ENCODE data around the gene KCTD11.

The KCTD11 gene

DNA sequence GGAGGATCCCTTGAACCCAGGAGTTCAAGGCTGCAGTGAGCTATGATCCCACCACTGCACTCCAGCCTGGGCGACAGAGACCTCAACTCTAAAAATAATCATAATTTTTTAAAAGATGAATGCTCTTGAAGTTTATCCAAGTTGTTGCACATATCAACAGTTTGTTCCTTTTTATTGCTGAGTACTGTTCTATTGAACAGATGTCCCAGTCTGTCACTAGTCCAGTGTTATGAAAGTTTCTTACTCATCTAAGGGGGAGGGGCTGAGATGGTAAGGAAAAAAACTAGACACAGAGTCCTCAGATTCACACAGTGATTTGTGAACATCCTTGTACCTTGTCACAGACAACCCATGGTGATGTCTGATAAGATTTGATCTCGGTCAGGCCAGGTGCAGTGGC, 11.8 kb upstream of the KCTD11 start:
- DNase-seq (ENCODE audit: low spot score in 2 of 2), result no peak
- no peaks in the 10 kb centered on the region for H3K27me3 Mint-ChIP-seq
- no peak overlapping the region for H3K4me3 Mint-ChIP-seq
- H3K27ac Mint-ChIP-seq (ENCODE audit: low read depth), result peak overlapping the region; percentile 11
- H3K4me1 Mint-ChIP-seq, result peaks cover 48% of the 10 kb centered on the region
- ATAC-seq (replicated peaks; ENCODE audit: extremely low read depth, poor library complexity, severe bottlenecking), result no peak
- H3K36me3 Mint-ChIP-seq (ENCODE audit: insufficient read depth), result peaks cover 47% of the 10 kb centered on the region
- H3K9me3 Mint-ChIP-seq, result no peaks in the 10 kb centered on the region

DNA sequence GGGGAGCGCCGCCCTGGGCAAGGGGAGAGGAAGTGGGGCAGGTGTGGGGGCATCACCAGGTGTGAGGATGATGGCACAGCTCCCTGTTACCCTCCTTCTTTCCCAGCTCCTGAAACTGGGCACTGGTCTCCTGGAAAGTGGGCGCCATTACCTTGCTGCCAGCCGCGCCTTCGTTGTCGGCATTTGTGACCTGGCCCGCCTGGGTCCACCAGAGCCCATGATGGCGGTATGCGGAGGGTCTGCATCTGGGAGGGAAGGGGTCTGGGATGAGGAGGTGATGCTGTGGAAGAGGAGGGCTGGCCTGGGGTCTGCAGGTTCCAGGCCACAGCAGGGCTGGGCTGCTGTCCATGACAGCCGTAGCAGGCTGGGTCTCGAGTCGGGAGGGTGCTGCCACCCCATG, 10.1 kb upstream of the KCTD11 start:
- no peaks in the 10 kb centered on the region for H3K27me3 Mint-ChIP-seq

GRCh38 chr17:7343250-7343649, 8.7 kb upstream of the KCTD11 start:
- ATAC-seq (replicated peaks; ENCODE audit: extremely low read depth, poor library complexity, severe bottlenecking), result no peak
- H3K9me3 Mint-ChIP-seq, result no peaks in the 10 kb centered on the region
- no peak overlapping the region for H3K4me3 Mint-ChIP-seq
- peaks cover 56% of the 10 kb centered on the region for H3K36me3 Mint-ChIP-seq (ENCODE audit: insufficient read depth)
- peaks cover 30% of the 10 kb centered on the region for H3K4me1 Mint-ChIP-seq
- H3K27ac Mint-ChIP-seq (ENCODE audit: low read depth), result no peak overlapping the region
- no peak for DNase-seq (ENCODE audit: low spot score in 2 of 2)
- H3K27me3 Mint-ChIP-seq, result no peaks in the 10 kb centered on the region

More for the DNA sequence above, 10.1 kb upstream of the KCTD11 start:
- Mint-ChIP-seq H3K4me1 (peaks cover 35% of the 10 kb centered on the region), H3K36me3 (ENCODE audit: insufficient read depth) (peaks cover 55% of the 10 kb centered on the region), H3K27ac (ENCODE audit: low read depth) (no peak overlapping the region), H3K4me3 (no peak overlapping the region), H3K9me3 (no peaks in the 10 kb centered on the region)
- no peak for DNase-seq (ENCODE audit: low spot score in 2 of 2)
- ATAC-seq (replicated peaks; ENCODE audit: extremely low read depth, poor library complexity, severe bottlenecking), result no peak

DNA sequence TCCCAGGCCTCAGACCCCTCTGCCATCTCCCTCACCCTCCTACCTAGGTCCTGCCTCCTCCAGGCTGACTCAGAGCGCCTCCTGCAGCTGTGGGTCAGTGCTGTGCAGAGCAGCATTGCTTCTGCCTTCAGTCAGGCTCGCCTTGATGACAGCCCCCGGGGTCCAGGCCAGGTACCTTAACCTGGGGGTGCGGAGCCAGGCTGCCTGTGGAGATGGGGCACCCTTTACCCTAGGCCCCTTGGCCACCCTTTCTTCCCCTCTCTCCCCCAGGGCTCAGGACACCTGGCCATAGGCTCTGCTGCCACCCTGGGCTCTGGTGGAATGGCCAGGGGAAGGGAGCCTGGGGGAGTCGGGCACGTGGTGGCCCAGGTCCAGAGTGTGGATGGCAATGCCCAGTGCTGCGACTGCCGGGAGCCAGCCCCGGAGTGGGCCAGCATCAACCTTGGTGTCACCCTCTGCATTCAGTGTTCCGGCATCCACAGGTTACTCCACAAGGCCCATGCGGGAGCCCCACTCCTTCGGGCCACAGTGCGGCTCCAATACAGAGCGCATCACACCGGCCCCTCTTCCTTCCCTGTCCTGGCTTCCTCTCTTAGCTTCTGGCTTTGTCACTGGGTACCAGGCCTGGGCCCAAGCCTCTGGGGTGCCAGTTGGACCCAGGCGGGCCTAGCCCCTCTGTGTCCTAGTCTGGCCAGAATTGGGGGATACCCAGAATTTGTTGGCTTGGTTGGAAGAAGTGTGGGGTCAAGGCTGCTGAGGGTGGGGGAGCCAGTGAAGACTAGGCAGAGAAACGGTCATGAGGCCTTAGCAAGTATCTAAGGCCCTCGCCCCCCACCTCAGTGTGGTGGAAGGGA, 5.0 kb upstream of the KCTD11 start:
- Mint-ChIP-seq H3K27ac (ENCODE audit: low read depth) (peak overlapping the region; percentile 29), H3K4me1 (peaks cover 44% of the 10 kb centered on the region), H3K9me3 (no peaks in the 10 kb centered on the region), H3K4me3 (no peak overlapping the region), H3K36me3 (ENCODE audit: insufficient read depth) (peaks cover 45% of the 10 kb centered on the region), H3K27me3 (no peaks in the 10 kb centered on the region)
- ATAC-seq (replicated peaks; ENCODE audit: extremely low read depth, poor library complexity, severe bottlenecking) (no peak), DNase-seq (ENCODE audit: low spot score in 2 of 2) (no peak)

DNA sequence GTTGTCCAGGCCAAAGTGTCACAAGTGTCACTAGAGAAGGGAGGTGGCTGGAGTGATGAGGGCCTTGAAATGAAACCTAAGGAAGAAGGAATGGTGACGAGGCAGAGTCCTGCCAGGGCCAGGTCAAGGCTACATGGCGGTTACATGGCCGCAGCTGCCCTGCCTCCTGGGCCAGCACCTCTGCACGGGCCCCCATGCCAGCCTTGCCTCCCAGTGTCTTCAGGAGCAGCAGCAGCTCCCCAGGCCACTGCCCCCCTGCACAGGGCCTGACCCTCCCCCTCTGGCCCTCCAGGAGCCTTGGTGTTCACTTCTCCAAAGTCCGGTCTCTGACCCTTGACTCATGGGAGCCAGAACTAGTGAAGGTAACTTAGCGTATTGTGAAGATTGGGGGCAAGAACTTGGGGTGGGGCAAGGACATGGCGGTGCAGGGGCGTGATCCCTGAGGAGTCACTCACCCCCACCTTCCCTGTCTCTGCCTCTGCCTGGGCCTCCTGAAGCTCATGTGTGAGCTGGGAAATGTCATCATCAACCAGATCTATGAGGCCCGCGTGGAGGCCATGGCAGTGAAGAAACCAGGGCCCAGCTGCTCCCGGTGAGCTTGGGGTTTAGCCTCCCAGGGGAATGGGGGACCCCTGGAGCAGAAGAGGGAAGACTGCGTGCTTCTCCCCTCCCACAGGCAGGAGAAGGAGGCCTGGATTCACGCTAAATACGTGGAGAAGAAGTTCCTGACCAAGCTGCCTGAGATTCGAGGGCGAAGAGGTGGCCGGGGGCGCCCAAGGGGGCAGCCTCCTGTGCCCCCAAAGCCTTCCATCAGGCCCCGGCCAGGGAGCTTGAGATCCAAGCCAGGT, 4.1 kb upstream of the KCTD11 start:
- Mint-ChIP-seq H3K27me3 (no peaks in the 10 kb centered on the region), H3K4me1 (peaks cover 51% of the 10 kb centered on the region), H3K9me3 (no peaks in the 10 kb centered on the region), H3K4me3 (no peak overlapping the region), H3K36me3 (ENCODE audit: insufficient read depth) (peaks cover 44% of the 10 kb centered on the region), H3K27ac (ENCODE audit: low read depth) (peak overlapping the region; percentile 82)
- no peak for DNase-seq (ENCODE audit: low spot score in 2 of 2)
- no peak for ATAC-seq (replicated peaks; ENCODE audit: extremely low read depth, poor library complexity, severe bottlenecking)

- ATAC-seq (replicated peaks; ENCODE audit: extremely low read depth, poor library complexity, severe bottlenecking) (no peak), DNase-seq (ENCODE audit: low spot score in 2 of 2) (no peak)
- Mint-ChIP-seq H3K9me3 (no peaks in the 10 kb centered on the region), H3K27me3 (no peaks in the 10 kb centered on the region), H3K4me1 (peaks cover 55% of the 10 kb centered on the region), H3K36me3 (ENCODE audit: insufficient read depth) (peaks cover 39% of the 10 kb centered on the region), H3K4me3 (no peak overlapping the region), H3K27ac (ENCODE audit: low read depth) (peak overlapping the region; percentile 82)
Observed at GRCh38 chr17:7348478-7349242, 3.3 kb upstream of the KCTD11 start.

DNA sequence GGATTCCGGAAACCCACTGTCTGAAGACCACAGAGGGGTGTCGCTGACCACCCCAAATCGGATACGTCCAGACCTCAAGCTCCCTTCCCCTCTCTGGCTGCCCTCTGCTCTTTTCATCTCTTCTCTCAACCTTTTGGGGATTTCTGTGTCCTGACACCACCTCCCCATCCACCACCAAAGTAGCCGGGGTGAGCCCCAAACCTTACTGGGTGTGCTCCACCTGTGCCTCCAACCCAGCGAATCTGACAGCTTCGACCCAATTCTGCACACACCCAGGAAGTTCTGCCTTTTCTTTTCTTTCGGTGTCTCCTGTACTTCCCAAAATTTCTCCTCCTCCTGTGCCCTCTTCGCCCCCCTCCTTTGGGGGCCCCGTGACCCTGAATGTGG, 534 bp downstream of the KCTD11 start:
- H3K4me1 Mint-ChIP-seq, result peaks cover 63% of the 10 kb centered on the region
- H3K4me3 Mint-ChIP-seq, result peak overlapping the region; percentile 90
- no peak for ATAC-seq (replicated peaks; ENCODE audit: extremely low read depth, poor library complexity, severe bottlenecking)
- no peaks in the 10 kb centered on the region for H3K9me3 Mint-ChIP-seq
- H3K27ac Mint-ChIP-seq (ENCODE audit: low read depth), result peak overlapping the region; percentile 96
- H3K27me3 Mint-ChIP-seq, result no peaks in the 10 kb centered on the region
- H3K36me3 Mint-ChIP-seq (ENCODE audit: insufficient read depth), result peaks cover 20% of the 10 kb centered on the region
- no peak for DNase-seq (ENCODE audit: low spot score in 2 of 2)

DNA sequence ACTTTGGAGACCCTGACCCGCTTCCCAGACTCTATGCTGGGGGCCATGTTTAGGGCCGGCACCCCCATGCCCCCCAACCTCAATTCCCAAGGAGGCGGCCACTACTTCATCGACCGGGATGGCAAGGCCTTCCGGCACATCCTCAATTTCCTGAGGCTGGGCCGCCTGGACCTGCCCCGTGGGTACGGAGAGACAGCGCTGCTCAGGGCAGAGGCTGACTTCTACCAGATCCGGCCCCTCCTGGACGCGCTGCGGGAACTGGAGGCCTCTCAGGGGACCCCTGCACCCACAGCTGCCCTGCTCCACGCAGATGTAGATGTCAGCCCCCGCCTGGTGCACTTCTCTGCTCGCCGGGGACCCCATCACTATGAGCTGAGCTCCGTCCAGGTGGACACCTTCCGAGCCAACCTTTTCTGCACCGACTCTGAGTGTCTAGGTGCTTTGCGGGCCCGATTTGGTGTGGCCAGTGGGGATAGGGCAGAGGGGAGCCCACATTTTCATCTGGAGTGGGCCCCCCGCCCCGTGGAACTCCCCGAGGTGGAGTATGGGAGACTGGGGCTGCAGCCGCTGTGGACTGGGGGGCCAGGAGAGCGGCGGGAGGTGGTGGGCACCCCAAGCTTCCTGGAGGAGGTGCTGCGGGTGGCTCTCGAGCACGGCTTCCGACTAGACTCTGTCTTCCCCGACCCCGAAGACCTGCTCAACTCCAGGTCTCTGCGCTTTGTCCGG, 1.1 kb downstream of the KCTD11 start:
- Mint-ChIP-seq H3K27me3 (no peaks in the 10 kb centered on the region), H3K4me3 (peak overlapping the region; percentile 90), H3K27ac (ENCODE audit: low read depth) (peak overlapping the region; percentile 96), H3K36me3 (ENCODE audit: insufficient read depth) (peaks cover 19% of the 10 kb centered on the region), H3K4me1 (peaks cover 61% of the 10 kb centered on the region), H3K9me3 (no peaks in the 10 kb centered on the region)
- ATAC-seq (replicated peaks; ENCODE audit: extremely low read depth, poor library complexity, severe bottlenecking) (no peak), DNase-seq (ENCODE audit: low spot score in 2 of 2) (no peak)

GRCh38 chr17:7354262-7354843, 2.4 kb downstream of the KCTD11 start:
- DNase-seq (ENCODE audit: low spot score in 2 of 2) (no peak), ATAC-seq (replicated peaks; ENCODE audit: extremely low read depth, poor library complexity, severe bottlenecking) (no peak)
- H3K36me3 Mint-ChIP-seq (ENCODE audit: insufficient read depth), result peaks cover 15% of the 10 kb centered on the region
- H3K4me1 Mint-ChIP-seq, result peaks cover 48% of the 10 kb centered on the region
- H3K9me3 Mint-ChIP-seq, result no peaks in the 10 kb centered on the region
- no peaks in the 10 kb centered on the region for H3K27me3 Mint-ChIP-seq
- no peak overlapping the region for H3K4me3 Mint-ChIP-seq
- peak overlapping the region; percentile 74 for H3K27ac Mint-ChIP-seq (ENCODE audit: low read depth)

DNA sequence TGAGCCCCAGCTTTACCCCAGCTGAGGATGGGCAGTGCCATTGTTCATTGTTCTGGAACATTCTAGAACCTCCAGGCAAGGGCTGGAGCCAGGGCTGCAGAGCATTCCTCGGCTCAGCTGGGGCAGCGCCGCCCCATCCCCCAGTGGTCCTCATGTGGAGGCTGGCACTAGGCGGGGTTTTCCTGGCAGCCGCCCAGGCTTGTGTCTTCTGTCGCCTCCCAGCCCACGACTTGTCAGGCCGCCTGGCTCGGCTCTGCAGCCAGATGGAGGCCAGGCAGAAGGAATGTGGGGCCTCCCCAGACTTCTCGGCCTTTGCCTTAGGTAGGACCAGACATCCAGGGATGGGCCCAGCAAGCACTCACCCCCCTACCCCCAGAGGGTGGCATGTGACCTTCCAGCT, 3.1 kb downstream of the KCTD11 start, which contains the start of gene TMEM95:
Gene TMEM95 (plus strand): TSS at position 104 of the 400 bp plus-strand sequence. CDS start 49 bp downstream, at position 153.
- no peak for ATAC-seq (replicated peaks; ENCODE audit: extremely low read depth, poor library complexity, severe bottlenecking)
- Mint-ChIP-seq H3K4me1 (peaks cover 42% of the 10 kb centered on the region), H3K27me3 (no peaks in the 10 kb centered on the region)

DNA sequence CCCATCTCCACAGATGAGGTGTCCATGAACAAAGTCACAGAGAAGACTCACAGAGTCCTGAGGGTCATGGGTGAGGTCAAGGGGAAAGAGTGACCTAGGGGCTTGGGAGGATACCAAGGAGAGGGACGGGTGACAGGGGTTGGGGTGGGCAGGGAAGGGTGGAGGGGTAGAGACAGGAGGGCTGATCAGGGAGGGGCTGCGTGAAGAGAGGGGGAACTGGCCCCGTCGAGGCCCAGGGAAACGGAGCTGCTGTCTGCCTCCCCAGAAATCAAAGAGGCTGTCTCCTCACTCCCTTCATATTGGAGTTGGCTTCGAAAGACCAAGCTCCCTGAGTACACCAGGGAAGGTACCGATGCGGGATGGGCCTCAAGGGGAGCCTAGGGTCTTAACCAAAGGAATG, 3.6 kb downstream of the KCTD11 start:
- DNase-seq (ENCODE audit: low spot score in 2 of 2), result no peak
- Mint-ChIP-seq H3K9me3 (no peaks in the 10 kb centered on the region), H3K27ac (ENCODE audit: low read depth) (no peak overlapping the region), H3K27me3 (no peaks in the 10 kb centered on the region), H3K4me1 (peaks cover 37% of the 10 kb centered on the region), H3K4me3 (no peak overlapping the region), H3K36me3 (ENCODE audit: insufficient read depth) (peaks cover 13% of the 10 kb centered on the region)
- no peak for ATAC-seq (replicated peaks; ENCODE audit: extremely low read depth, poor library complexity, severe bottlenecking)

More for the DNA sequence above, 3.1 kb downstream of the KCTD11 start, which contains the start of gene TMEM95:
- peaks cover 13% of the 10 kb centered on the region for H3K36me3 Mint-ChIP-seq (ENCODE audit: insufficient read depth)
- H3K27ac Mint-ChIP-seq (ENCODE audit: low read depth), result peak within 1 kb of the TSS; percentile 74
- H3K4me3 Mint-ChIP-seq, result no peak within 1 kb of the TSS
- DNase-seq (ENCODE audit: low spot score in 2 of 2), result no peak
- H3K9me3 Mint-ChIP-seq, result no peaks in the 10 kb centered on the region
